SK-N-SH (cell line): ENCODE measurements around the gene GPR37L1. TPM values are rescaled to one million over a fixed set of nuclear protein-coding genes. Genes with fewer than 3 reads are reported as not detected.

ENCODE experiments used
- CTCF ChIA-PET: fragments of 300-600, 350-600 bp; formaldehyde crosslinking; extraction: SDS; loops from one replicate; lab custom pipeline; 2021; lab: Yijun Ruan, JAX
- POLR2A ChIA-PET: fragments of 350-600 bp; sonication (Branson Sonifier 250); formaldehyde crosslinking; extraction: SDS; loops from one replicate; lab custom pipeline; 2020; ENCODE audit warnings: antibody characterized with exemption, inconsistent platforms; lab: Yijun Ruan, JAX
- DNase-seq: peaks from one replicate; pipeline ENCODE4 v3.0.0; 2012
- H2AFZ ChIP-seq: fragments of 200-600 bp; sonication (generic); 2 replicates; pipeline ENCODE4 v1.8.1; 2016; ENCODE audit warnings: antibody characterized with exemption, mild to moderate bottlenecking, low read depth
- H3F3A ChIP-seq: fragments of 200-600 bp; sonication (generic); replicated peaks from 2 replicates; pipeline ENCODE3; 2016; ENCODE audit warnings: antibody characterized with exemption, mild to moderate bottlenecking; ENCODE audit not compliant: insufficient read depth
- H3K27ac ChIP-seq, 2 experiments: fragments of 200-500 bp in 1 of 2; fragments of 200-600 bp in 1 of 2; sonication (Bioruptor generic) in 1 of 2; sonication (generic), shearing (Covaris generic) in 1 of 2; 2 replicates each; pipeline versions ENCODE4 v1.5.1 to v1.6.1; 2014 to 2016; ENCODE audit warnings: low read depth in 2 of 2, inconsistent platforms in 1 of 2, low read length in 1 of 2, mild to moderate bottlenecking in 1 of 2, mixed read lengths in 1 of 2
- H3K27me3 ChIP-seq: fragments of 200-600 bp; sonication (generic), shearing (Covaris generic); 2 replicates; pipeline ENCODE4 v1.6.1; 2016; ENCODE audit warnings: mixed run types; ENCODE audit not compliant: insufficient read depth
- H3K36me3 ChIP-seq, 2 experiments: fragments of 200-500 bp in 1 of 2; fragments of 200-600 bp in 1 of 2; sonication (Bioruptor generic) in 1 of 2; sonication (generic) in 1 of 2; replicated peaks in 1 of 2; 2 replicates each; pipeline versions ENCODE3 to v1.5.1; 2014 to 2016; ENCODE audit warnings: low read length in 1 of 2, mild to moderate bottlenecking in 1 of 2; ENCODE audit not compliant: insufficient read depth in 2 of 2, control insufficient read depth in 1 of 2
- H3K4me1 ChIP-seq, 2 experiments: fragments of 200-500 bp in 1 of 2; fragments of 200-600 bp in 1 of 2; sonication (Bioruptor generic) in 1 of 2; sonication (generic), shearing (Covaris generic) in 1 of 2; 2 replicates each; pipeline versions ENCODE4 v1.5.1 to v1.6.1; 2014 to 2016; ENCODE audit warnings: low read depth in 1 of 2, low read length in 1 of 2, mixed run types in 1 of 2; ENCODE audit not compliant: insufficient read depth in 2 of 2, control insufficient read depth in 1 of 2
- H3K4me2 ChIP-seq: fragments of 200-600 bp; sonication (generic), shearing (Covaris generic); 2 replicates; pipeline ENCODE4 v1.6.1; 2017; ENCODE audit warnings: mixed run types
- H3K4me3 ChIP-seq, 2 experiments: fragments of 200-500 bp in 1 of 2; fragments of 200-600 bp in 1 of 2; sonication (Bioruptor generic) in 1 of 2; sonication (generic), shearing (Covaris generic) in 1 of 2; 2 replicates each; pipeline versions ENCODE4 v1.5.1 to v1.8.1; 2014 to 2016; ENCODE audit warnings: low read depth in 2 of 2, inconsistent platforms in 1 of 2, low read length in 1 of 2, mild to moderate bottlenecking in 1 of 2, mixed read lengths in 1 of 2, moderate library complexity in 1 of 2
- H3K79me2 ChIP-seq: fragments of 200-600 bp; sonication (generic); 2 replicates; pipeline ENCODE4 v1.8.1; 2017; ENCODE audit warnings: mild to moderate bottlenecking; ENCODE audit not compliant: insufficient read depth
- H3K9ac ChIP-seq: fragments of 200-600 bp; sonication (generic); 2 replicates; pipeline ENCODE4 v1.6.1; 2017; ENCODE audit warnings: mixed run types
- H3K9me2 ChIP-seq: fragments of 200-600 bp; sonication (generic); 2 replicates; pipeline ENCODE4 v1.6.1; 2017; ENCODE audit warnings: mixed run types
- H3K9me3 ChIP-seq: fragments of 200-600 bp; sonication (generic); 2 replicates; pipeline ENCODE4 v1.6.1; 2017; ENCODE audit warnings: mixed run types, mild to moderate bottlenecking, moderate library complexity
- H4K20me1 ChIP-seq: fragments of 200-600 bp; sonication (generic); 2 replicates; pipeline ENCODE4 v1.6.1; 2017; ENCODE audit warnings: mild to moderate bottlenecking, mixed run types; ENCODE audit not compliant: insufficient read depth
- CHD2 ChIP-seq: fragments of 150-350 bp; IDR thresholded peaks from 2 replicates; pipeline ENCODE4 v1.6.1; 2018; ENCODE audit warnings: low read length; ENCODE audit not compliant: partially characterized antibody
- FOXJ3 ChIP-seq: sonication (generic); formaldehyde crosslinking; IDR thresholded peaks from 2 replicates; pipeline ENCODE4 v1.5.1; 2020; ENCODE audit warnings: mild to moderate bottlenecking, missing genetic modification reagents
- MEF2A ChIP-seq: IDR thresholded peaks from 2 replicates; pipeline ENCODE4 v1.4.0; 2012; ENCODE audit warnings: low read depth, borderline replicate concordance
- MXI1 ChIP-seq: IDR thresholded peaks from 2 replicates; pipeline ENCODE4 v1.6.1; 2012; ENCODE audit warnings: mild to moderate bottlenecking, low read depth, low read length, improper control_type of control experiment
- NRF1 ChIP-seq: IDR thresholded peaks from 2 replicates; pipeline ENCODE4 v1.6.1; 2012; ENCODE audit warnings: low read depth, mild to moderate bottlenecking, low read length
- RAD21 ChIP-seq: IDR thresholded peaks from 2 replicates; pipeline ENCODE4 v1.6.1; 2012; ENCODE audit warnings: mild to moderate bottlenecking, low read length
- RCOR1 ChIP-seq: fragments of 150-350 bp; IDR thresholded peaks from 2 replicates; pipeline ENCODE4 v1.6.1; 2017; ENCODE audit warnings: antibody characterized with exemption, low read length
- REST ChIP-seq: IDR thresholded peaks from 2 replicates; pipeline ENCODE4 v1.6.1; 2012; ENCODE audit warnings: mild to moderate bottlenecking, low read depth, low read length, moderate library complexity
- SMC3 ChIP-seq: IDR thresholded peaks from 2 replicates; pipeline ENCODE4 v1.6.1; 2012; ENCODE audit warnings: low read depth, low read length, improper control_type of control experiment
- TAF1 ChIP-seq: IDR thresholded peaks from 2 replicates; pipeline ENCODE4 v1.6.1; 2012; ENCODE audit warnings: low read depth, mild to moderate bottlenecking, low read length, moderate library complexity, borderline replicate concordance
- TCF12 ChIP-seq: IDR thresholded peaks from 2 replicates; pipeline ENCODE4 v1.4.0; 2012
- TEAD4 ChIP-seq: IDR thresholded peaks from 2 replicates; pipeline ENCODE4 v1.4.0; 2012; ENCODE audit warnings: mild to moderate bottlenecking, borderline replicate concordance; ENCODE audit not compliant: insufficient read depth
- YY1 ChIP-seq: IDR thresholded peaks from 2 replicates; pipeline ENCODE4 v1.4.0; 2012; ENCODE audit warnings: low read depth, mild to moderate bottlenecking
- WGBS: methylation state at CpG from one replicate; pipeline ENCODE4 v1.1.6; 2017; ENCODE audit warnings: low lambda C conversion rate; 5-methylcytosine and 5-hydroxymethylcytosine counted together
- polyA plus RNA-seq, 3 experiments: library from polyadenylated mRNA; depleted of rRNA; stranded (reverse); fragments of >200 nt; gene quantifications; 2 replicates each; pipeline ENCODE4 v1.2.3, GENCODE V29; 2012
- TF ChIP-seq, protein P1 (sequence below): fragments of 200-600 bp; sonication (generic); IDR thresholded peaks from 2 replicates; pipeline ENCODE4 v1.6.1; 2017; ENCODE audit warnings: antibody characterized with exemption, mild to moderate bottlenecking, moderate library complexity
- TF ChIP-seq, protein P2 (sequence below): fragments of 150-350 bp; IDR thresholded peaks from 2 replicates; pipeline ENCODE4 v1.6.1; 2016; ENCODE audit warnings: mild to moderate bottlenecking, low read depth, low read length
- TF ChIP-seq, protein P3 (sequence below): fragments of 150-350 bp; IDR thresholded peaks from 2 replicates; pipeline ENCODE4 v1.6.1; 2017; ENCODE audit warnings: antibody characterized with exemption, low read length, low read depth, borderline replicate concordance

Gene GPR37L1
- polyA plus RNA-seq, 1 of the 3 experiments (the other 2 are of a cell fraction), result not detected

- Histone ChIP-seq H3F3A (peaks cover 7% of the 10 kb centered on the region), H3K36me3 (peaks cover 10 to 36% of the 10 kb centered on the region in 2 experiments), H3K79me2 (peaks cover 4% of the 10 kb centered on the region; the same call in 1 of the 2 replicates), H3K9me2 (no peaks in the 10 kb centered on the region), H3K4me2 (no peak overlapping the region), H3K27ac (no peak overlapping the region), H3K9ac (no peak overlapping the region), H3K9me3 (no peaks in the 10 kb centered on the region), H3K27me3 (no peaks in the 10 kb centered on the region), H3K4me1 (peaks cover 0 to 8% of the 10 kb centered on the region in 2 experiments; a peak in 1 of 4 replicates), H3K4me3 (no peak overlapping the region), H4K20me1 (peaks cover 30% of the 10 kb centered on the region), H2AFZ (no peak overlapping the region)
- TF ChIP-seq REST (no peak), MEF2A (no peak), MXI1 (no peak), SMC3 (no peak), TAF1 (no peak), YY1 (no peak), RAD21 (no peak), FOXJ3 (CRISPR knock-in tag) (no peak), NRF1 (no peak), RCOR1 (no peak), TEAD4 (no peak), CHD2 (no peak), TCF12 (no peak)
- TF ChIP-seq, protein P1, sequence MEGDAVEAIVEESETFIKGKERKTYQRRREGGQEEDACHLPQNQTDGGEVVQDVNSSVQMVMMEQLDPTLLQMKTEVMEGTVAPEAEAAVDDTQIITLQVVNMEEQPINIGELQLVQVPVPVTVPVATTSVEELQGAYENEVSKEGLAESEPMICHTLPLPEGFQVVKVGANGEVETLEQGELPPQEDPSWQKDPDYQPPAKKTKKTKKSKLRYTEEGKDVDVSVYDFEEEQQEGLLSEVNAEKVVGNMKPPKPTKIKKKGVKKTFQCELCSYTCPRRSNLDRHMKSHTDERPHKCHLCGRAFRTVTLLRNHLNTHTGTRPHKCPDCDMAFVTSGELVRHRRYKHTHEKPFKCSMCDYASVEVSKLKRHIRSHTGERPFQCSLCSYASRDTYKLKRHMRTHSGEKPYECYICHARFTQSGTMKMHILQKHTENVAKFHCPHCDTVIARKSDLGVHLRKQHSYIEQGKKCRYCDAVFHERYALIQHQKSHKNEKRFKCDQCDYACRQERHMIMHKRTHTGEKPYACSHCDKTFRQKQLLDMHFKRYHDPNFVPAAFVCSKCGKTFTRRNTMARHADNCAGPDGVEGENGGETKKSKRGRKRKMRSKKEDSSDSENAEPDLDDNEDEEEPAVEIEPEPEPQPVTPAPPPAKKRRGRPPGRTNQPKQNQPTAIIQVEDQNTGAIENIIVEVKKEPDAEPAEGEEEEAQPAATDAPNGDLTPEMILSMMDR, result no peak
- TF ChIP-seq, protein P2, sequence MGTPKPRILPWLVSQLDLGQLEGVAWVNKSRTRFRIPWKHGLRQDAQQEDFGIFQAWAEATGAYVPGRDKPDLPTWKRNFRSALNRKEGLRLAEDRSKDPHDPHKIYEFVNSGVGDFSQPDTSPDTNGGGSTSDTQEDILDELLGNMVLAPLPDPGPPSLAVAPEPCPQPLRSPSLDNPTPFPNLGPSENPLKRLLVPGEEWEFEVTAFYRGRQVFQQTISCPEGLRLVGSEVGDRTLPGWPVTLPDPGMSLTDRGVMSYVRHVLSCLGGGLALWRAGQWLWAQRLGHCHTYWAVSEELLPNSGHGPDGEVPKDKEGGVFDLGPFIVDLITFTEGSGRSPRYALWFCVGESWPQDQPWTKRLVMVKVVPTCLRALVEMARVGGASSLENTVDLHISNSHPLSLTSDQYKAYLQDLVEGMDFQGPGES, result no peak
- TF ChIP-seq, protein P3, sequence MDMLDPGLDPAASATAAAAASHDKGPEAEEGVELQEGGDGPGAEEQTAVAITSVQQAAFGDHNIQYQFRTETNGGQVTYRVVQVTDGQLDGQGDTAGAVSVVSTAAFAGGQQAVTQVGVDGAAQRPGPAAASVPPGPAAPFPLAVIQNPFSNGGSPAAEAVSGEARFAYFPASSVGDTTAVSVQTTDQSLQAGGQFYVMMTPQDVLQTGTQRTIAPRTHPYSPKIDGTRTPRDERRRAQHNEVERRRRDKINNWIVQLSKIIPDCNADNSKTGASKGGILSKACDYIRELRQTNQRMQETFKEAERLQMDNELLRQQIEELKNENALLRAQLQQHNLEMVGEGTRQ, result no peak
- ChIA-PET CTCF (interaction anchor here (1.3 to 11.2 kb wide), 5 partner anchors 13 to 243 kb away, joined by 4 to 161 read pairs (median 44); partner anchors contain the start of genes ELF3 and GPR37L1), POLR2A (no interaction called here)
- no peak for DNase-seq
- WGBS, result 70% methylated on average over 2 of the region's 8 CpGs
Observed at GRCh38 chr1:202133496-202133895, 10.8 kb downstream of the GPR37L1 start.
